GM12878 (cell line): ENCODE results near the gene SPNS1. TPM values are rescaled to one million over a fixed set of nuclear protein-coding genes. Genes with fewer than 3 reads are reported as not detected.

Source experiments
- ATF7 ChIP-seq: fragments of 450-650 bp; IDR thresholded peaks from 2 replicates; pipeline ENCODE4 v1.6.1; 2016; ENCODE audit warnings: low read depth, mild to moderate bottlenecking
- BACH1 ChIP-seq: fragments of 450-650 bp; IDR thresholded peaks from 2 replicates; pipeline ENCODE4 v1.6.1; 2017; ENCODE audit warnings: mild to moderate bottlenecking, borderline replicate concordance
- BCL11A ChIP-seq: IDR thresholded peaks from 2 replicates; pipeline ENCODE4 v1.6.1; 2011; ENCODE audit warnings: low read depth, low read length
- CBFB ChIP-seq: IDR thresholded peaks from 2 replicates; pipeline ENCODE4 v1.6.1; 2016; ENCODE audit warnings: antibody characterized with exemption, low read depth
- CBX5 ChIP-seq: sonication (generic); IDR thresholded peaks from 2 replicates; pipeline ENCODE4 v1.6.1; 2016; ENCODE audit warnings: low read depth, moderate library complexity, mild to moderate bottlenecking, inconsistent platforms
- EED ChIP-seq: sonication (generic); IDR thresholded peaks from 2 replicates; pipeline ENCODE4 v1.6.1; 2016; ENCODE audit warnings: antibody characterized with exemption, low read depth
- ETV6 ChIP-seq, 2 experiments: fragments of 450-650 bp in 1 of 2; IDR thresholded peaks in 1 of 2; conservative IDR thresholded peaks in 1 of 2; 2 replicates each; pipeline ENCODE4 v1.6.1; 2014; ENCODE audit warnings: antibody characterized with exemption in 1 of 2, borderline replicate concordance in 1 of 2, low read depth in 1 of 2, mild to moderate bottlenecking in 1 of 2, moderate library complexity in 1 of 2
- HCFC1 ChIP-seq: fragments of 150-350 bp; IDR thresholded peaks from 2 replicates; pipeline ENCODE4 v1.6.1; 2014; ENCODE audit warnings: low read length
- IKZF1 ChIP-seq: fragments of 450-650 bp; conservative IDR thresholded peaks from 2 replicates; pipeline ENCODE4 v1.6.1; 2017; ENCODE audit warnings: antibody characterized with exemption, mild to moderate bottlenecking
- KLF5 ChIP-seq: fragments of 450-650 bp; IDR thresholded peaks from 2 replicates; pipeline ENCODE4 v1.6.1; 2014; ENCODE audit warnings: mild to moderate bottlenecking; ENCODE audit not compliant: partially characterized antibody
- MEF2A ChIP-seq: IDR thresholded peaks from 2 replicates; pipeline ENCODE4 v1.6.1; 2011; ENCODE audit warnings: low read depth, mild to moderate bottlenecking, low read length, moderate library complexity; ENCODE audit not compliant: insufficient read depth
- NFIC ChIP-seq: IDR thresholded peaks from 2 replicates; pipeline ENCODE4 v1.6.1; 2012; ENCODE audit warnings: low read depth, mild to moderate bottlenecking, inconsistent platforms, low read length, moderate library complexity
- NR2C1 ChIP-seq: fragments of 450-650 bp; IDR thresholded peaks from 2 replicates; pipeline ENCODE4 v1.6.1; 2017; ENCODE audit warnings: antibody characterized with exemption, mild to moderate bottlenecking, moderate library complexity
- NRF1 ChIP-seq: conservative IDR thresholded peaks from 2 replicates; pipeline ENCODE4 v1.6.1; 2011; ENCODE audit warnings: mild to moderate bottlenecking, low read depth, low read length, improper control_type of control experiment
- PAX8 ChIP-seq: fragments of 450-650 bp; IDR thresholded peaks from 2 replicates; pipeline ENCODE4 v1.6.1; 2017; ENCODE audit warnings: mild to moderate bottlenecking, moderate library complexity
- PML ChIP-seq: IDR thresholded peaks from 2 replicates; pipeline ENCODE4 v1.6.1; 2012; ENCODE audit warnings: low read length, inconsistent platforms
- POLR2A ChIP-seq: IDR thresholded peaks from 2 replicates; pipeline ENCODE4 v1.6.1; 2011; ENCODE audit warnings: low read depth, mild to moderate bottlenecking, low read length
- POLR2AphosphoS2 ChIP-seq: IDR thresholded peaks from 2 replicates; pipeline ENCODE4 v1.6.1; 2011; ENCODE audit warnings: low read depth, mild to moderate bottlenecking, low read length, improper control_type of control experiment, moderate library complexity
- RUNX3 ChIP-seq: IDR thresholded peaks from 2 replicates; pipeline ENCODE4 v1.6.1; 2012; ENCODE audit warnings: low read length, inconsistent platforms
- SIN3A ChIP-seq: IDR thresholded peaks from 2 replicates; pipeline ENCODE4 v1.6.1; 2012; ENCODE audit warnings: low read depth, low read length, improper control_type of control experiment
- SIX5 ChIP-seq: IDR thresholded peaks from 2 replicates; pipeline ENCODE4 v1.6.1; 2011; ENCODE audit warnings: mild to moderate bottlenecking, low read depth, low read length, moderate library complexity; ENCODE audit not compliant: severe bottlenecking
- SKIL ChIP-seq: fragments of 450-650 bp; IDR thresholded peaks from 2 replicates; pipeline ENCODE4 v1.6.1; 2017; ENCODE audit warnings: mild to moderate bottlenecking, low read depth, inconsistent platforms; ENCODE audit not compliant: poor library complexity, severe bottlenecking
- SMC3 ChIP-seq: IDR thresholded peaks from 2 replicates; pipeline ENCODE4 v1.6.1; 2011; ENCODE audit warnings: low read length, improper control_type of control experiment, borderline replicate concordance
- STAT3 ChIP-seq: IDR thresholded peaks from 2 replicates; pipeline ENCODE4 v1.6.1; 2011; ENCODE audit warnings: low read depth, low read length, improper control_type of control experiment
- ZNF207 ChIP-seq: fragments of 450-650 bp; IDR thresholded peaks from 2 replicates; pipeline ENCODE4 v1.6.1; 2014; ENCODE audit warnings: antibody characterized with exemption, mild to moderate bottlenecking, borderline replicate concordance
- ZSCAN29 ChIP-seq: fragments of 450-650 bp; IDR thresholded peaks from 2 replicates; pipeline ENCODE4 v1.6.1; 2017; ENCODE audit warnings: mild to moderate bottlenecking, moderate library complexity
- polyA plus RNA-seq, 11 experiments: library from polyadenylated mRNA; depleted of rRNA in 4 of 11; unstranded in 6 of 11; stranded (reverse) in 5 of 11; fragments of >200 nt; fragmentation: Nextera tagmentation in 4 of 11; fragmentation: Illumina TruSeq in 1 of 11; extraction: Ambion mirVana in 4 of 11; extraction: Trizol in 1 of 11; gene quantifications; 1 replicate in 1 of 11; 2 replicates in 10 of 11; pipeline versions ENCODE4 v1.2.1 to v1.2.3, GENCODE V29; 2011 to 2016; ENCODE audit warnings: inconsistent platforms in 2 of 11, missing spikeins in 2 of 11, low read depth in 1 of 11
- total RNA-seq, 4 experiments: library from RNA; depleted of rRNA in 3 of 4; stranded (reverse); fragments of >200 nt in 3 of 4; fragmentation: Illumina TruSeq in 1 of 4; extraction: Trizol in 1 of 4; gene quantifications; 2 replicates each; pipeline versions ENCODE4 v1.2.1 to v1.2.3, GENCODE V29; 2013 to 2021
- TF ChIP-seq, protein P1 (sequence below), 3 experiments: IDR thresholded peaks in 2 of 3; conservative IDR thresholded peaks in 1 of 3; 2 replicates each; pipeline ENCODE4 v1.5.1; 2011; ENCODE audit warnings: low read depth in 3 of 3, low read length in 3 of 3, mild to moderate bottlenecking in 3 of 3, control low read depth in 2 of 3, moderate library complexity in 2 of 3, inconsistent platforms in 1 of 3, mixed read lengths in 1 of 3; ENCODE audit not compliant: control insufficient read depth in 2 of 3, insufficient read depth in 1 of 3; ENCODE audit errors: extremely low read depth in 1 of 3
- TF ChIP-seq, protein P2 (sequence below): IDR thresholded peaks from 2 replicates; pipeline ENCODE4 v1.6.1; 2012; ENCODE audit warnings: low read depth, low read length, improper control_type of control experiment

The SPNS1 gene
- total and polyA plus RNA-seq, 10 of the 15 experiments (the other 5 are each of a cell fraction or from before 2014, with no cell fraction given): 0.16 to 37.6 (median 12.0) TPM

DNA sequence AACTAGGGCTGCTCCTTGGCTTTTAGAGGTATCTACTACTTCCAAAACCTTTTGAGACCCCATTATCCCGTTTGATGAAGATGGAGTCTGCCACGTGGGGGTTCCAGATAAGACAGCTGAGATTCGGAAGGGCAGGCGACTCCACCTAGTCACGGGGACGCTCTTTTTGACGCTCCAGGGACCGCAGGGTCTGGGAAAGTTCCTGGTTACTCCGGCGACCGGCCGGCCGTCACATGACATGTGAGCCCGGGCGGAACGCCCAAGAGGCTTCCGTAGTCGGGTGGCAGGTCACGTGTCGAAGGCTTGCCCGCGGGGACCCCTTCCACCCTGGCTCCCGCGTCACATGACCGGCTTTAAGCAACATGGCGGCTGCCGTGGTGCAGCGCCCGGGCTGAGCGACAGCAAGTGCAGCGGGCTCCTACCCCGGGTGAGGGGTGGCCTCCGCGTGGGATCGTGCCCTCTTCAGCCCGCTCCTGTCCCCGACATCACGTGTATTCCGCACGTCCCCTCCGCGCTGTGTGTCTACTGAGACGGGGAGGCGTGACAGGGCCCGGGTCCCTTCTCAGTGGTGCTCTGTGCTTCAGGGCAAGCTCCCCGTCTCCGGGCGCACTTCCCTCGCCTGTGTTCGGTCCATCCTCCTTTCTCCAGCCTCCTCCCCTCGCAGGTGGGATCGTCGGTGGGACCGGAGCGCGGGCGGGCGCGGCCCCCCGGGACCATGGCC lies at the start of gene SPNS1 (continued):
- TF ChIP-seq SIN3A (peak; percentile 97), RUNX3 (peak; percentile 79), NR2C1 (peak; percentile 82), POLR2A (peak; percentile 92), POLR2AphosphoS2 (no peak), PAX8 (0 out of 2 replicates have a peak, but pooled peaks have one; percentile 83), ZSCAN29 (no peak), HCFC1 (peak; percentile 86), SKIL (peak; percentile 41), MEF2A (peak; percentile 66; the same call in 1 of the 2 replicates), BACH1 (peak; percentile 50; the same call in 1 of the 2 replicates), ZNF207 (peak; percentile 58; the same call in 1 of the 2 replicates), SMC3 (no peak), ATF7 (no peak), STAT3 (0 out of 2 replicates have a peak, but pooled peaks have one; percentile 65), PML (peak; percentile 60; the same call in 1 of the 2 replicates), ETV6 (conservative IDR thresholded peaks at IDR 0.05 in 1 of 2, IDR thresholded peaks at IDR 0.05 in 1 of 2; ENCODE audit: borderline replicate concordance in 1 of 2, low read depth in 1 of 2) (no peak), EED (no peak; the same call in 1 of the 2 replicates), SIX5 (peak; percentile 70), CBFB (peak; percentile 80; the same call in 1 of the 2 replicates), KLF5 (no peak), BCL11A (0 out of 2 replicates have a peak, but pooled peaks have one; percentile 27), NFIC (peak; percentile 92), CBX5 (no peak), NRF1 (no peak), IKZF1 (peak; percentile 94)
- TF ChIP-seq, protein P1, sequence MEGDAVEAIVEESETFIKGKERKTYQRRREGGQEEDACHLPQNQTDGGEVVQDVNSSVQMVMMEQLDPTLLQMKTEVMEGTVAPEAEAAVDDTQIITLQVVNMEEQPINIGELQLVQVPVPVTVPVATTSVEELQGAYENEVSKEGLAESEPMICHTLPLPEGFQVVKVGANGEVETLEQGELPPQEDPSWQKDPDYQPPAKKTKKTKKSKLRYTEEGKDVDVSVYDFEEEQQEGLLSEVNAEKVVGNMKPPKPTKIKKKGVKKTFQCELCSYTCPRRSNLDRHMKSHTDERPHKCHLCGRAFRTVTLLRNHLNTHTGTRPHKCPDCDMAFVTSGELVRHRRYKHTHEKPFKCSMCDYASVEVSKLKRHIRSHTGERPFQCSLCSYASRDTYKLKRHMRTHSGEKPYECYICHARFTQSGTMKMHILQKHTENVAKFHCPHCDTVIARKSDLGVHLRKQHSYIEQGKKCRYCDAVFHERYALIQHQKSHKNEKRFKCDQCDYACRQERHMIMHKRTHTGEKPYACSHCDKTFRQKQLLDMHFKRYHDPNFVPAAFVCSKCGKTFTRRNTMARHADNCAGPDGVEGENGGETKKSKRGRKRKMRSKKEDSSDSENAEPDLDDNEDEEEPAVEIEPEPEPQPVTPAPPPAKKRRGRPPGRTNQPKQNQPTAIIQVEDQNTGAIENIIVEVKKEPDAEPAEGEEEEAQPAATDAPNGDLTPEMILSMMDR (IDR thresholded peaks at IDR 0.05 in 2 of 3, conservative IDR thresholded peaks at IDR 0.05 in 1 of 3; ENCODE audit: control insufficient read depth in 2 of 3, extremely low read depth in 1 of 3, insufficient read depth in 1 of 3, low read depth in 3 of 3, low read length in 3 of 3): no peak
- TF ChIP-seq, protein P2, sequence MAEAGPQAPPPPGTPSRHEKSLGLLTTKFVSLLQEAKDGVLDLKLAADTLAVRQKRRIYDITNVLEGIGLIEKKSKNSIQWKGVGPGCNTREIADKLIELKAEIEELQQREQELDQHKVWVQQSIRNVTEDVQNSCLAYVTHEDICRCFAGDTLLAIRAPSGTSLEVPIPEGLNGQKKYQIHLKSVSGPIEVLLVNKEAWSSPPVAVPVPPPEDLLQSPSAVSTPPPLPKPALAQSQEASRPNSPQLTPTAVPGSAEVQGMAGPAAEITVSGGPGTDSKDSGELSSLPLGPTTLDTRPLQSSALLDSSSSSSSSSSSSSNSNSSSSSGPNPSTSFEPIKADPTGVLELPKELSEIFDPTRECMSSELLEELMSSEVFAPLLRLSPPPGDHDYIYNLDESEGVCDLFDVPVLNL: no peak
